B cell (primary cell): ENCODE measurements around the gene GABRD. TPM values are rescaled to one million over a fixed set of nuclear protein-coding genes. Genes with fewer than 3 reads are reported as not detected.

ENCODE experiments used
- ATAC-seq: fragments of 200-7000 bp; cut with Tn5 transposase; one replicate; pipeline ENCODE4 v1.10.0; 2021; ENCODE audit warnings: low read depth, mild to moderate bottlenecking, moderate number of reproducible peaks, moderate library complexity
- CTCF ChIA-PET: fragments of 350-600 bp; sonication (Branson Sonifier 250); formaldehyde crosslinking; loops from one replicate; lab custom pipeline; 2021; ENCODE audit warnings: antibody characterized with exemption, inconsistent platforms; lab: Charles Lee
- POLR2A ChIA-PET: fragments of 350-600 bp; sonication (Branson Sonifier 250); formaldehyde crosslinking; loops from one replicate; lab custom pipeline; 2021; ENCODE audit warnings: antibody characterized with exemption; lab: Charles Lee
- DNase-seq: peaks from one replicate; pipeline ENCODE4 v3.0.0; 2013
- H2AFZ ChIP-seq: 2 replicates; pipeline ENCODE4 v1.6.1; 2012; ENCODE audit warnings: mild to moderate bottlenecking, low read depth, low read length; ENCODE audit not compliant: insufficient read depth, poor library complexity, severe bottlenecking
- H3K27ac ChIP-seq, 2 donors: 1 replicate in 1 of 2; 2 replicates in 1 of 2; pipeline ENCODE4 v1.5.1; 2012 to 2013; ENCODE audit warnings: low read length in 2 of 2, mild to moderate bottlenecking in 2 of 2, moderate library complexity in 1 of 2
- H3K27me3 ChIP-seq, 4 experiments: fragments of 200-600 bp in 1 of 4; sonication (generic) in 1 of 4; replicated peaks in 1 of 4; 1 replicate in 2 of 4; 2 replicates in 2 of 4; pipeline versions ENCODE4 v1.6.1 to v1.7.0; 2013 to 2016; ENCODE audit warnings: low read length in 3 of 4, mild to moderate bottlenecking in 2 of 4, mixed read lengths in 1 of 4, moderate library complexity in 1 of 4; ENCODE audit not compliant: insufficient read depth in 4 of 4, control insufficient read depth in 3 of 4; ENCODE audit errors: control extremely low read depth in 1 of 4
- H3K36me3 ChIP-seq, 2 experiments: replicated peaks in 1 of 2; 1 replicate in 1 of 2; 2 replicates in 1 of 2; pipeline versions ENCODE4 v1.6.1 to v1.7.1; 2013; ENCODE audit warnings: low read length in 1 of 2; ENCODE audit not compliant: insufficient read depth in 2 of 2, control insufficient read depth in 1 of 2; ENCODE audit errors: control extremely low read depth in 1 of 2, extremely low read depth in 1 of 2
- H3K4me1 ChIP-seq, 2 donors: fragments of 200-600 bp in 1 of 2; sonication (generic) in 1 of 2; 1 replicate in 1 of 2; 2 replicates in 1 of 2; pipeline versions ENCODE4 v1.5.1 to v1.6.1; 2013 to 2017; ENCODE audit warnings: low read length in 2 of 2; ENCODE audit not compliant: control insufficient read depth in 2 of 2, insufficient read depth in 2 of 2
- H3K4me2 ChIP-seq: replicated peaks from 2 replicates; pipeline ENCODE3; 2012; ENCODE audit warnings: mild to moderate bottlenecking, low read depth, low read length; ENCODE audit not compliant: poor library complexity, severe bottlenecking
- H3K4me3 ChIP-seq, 5 experiments: fragments of 200-600 bp in 1 of 5; sonication (generic) in 1 of 5; 1 replicate in 3 of 5; 2 replicates in 2 of 5; pipeline versions ENCODE4 v1.5.1 to v1.7.0; 2011 to 2016; ENCODE audit warnings: low read length in 4 of 5, mild to moderate bottlenecking in 4 of 5, low read depth in 2 of 5, control low read depth in 1 of 5, moderate library complexity in 1 of 5; ENCODE audit not compliant: insufficient read depth in 1 of 5; ENCODE audit errors: control extremely low read depth in 1 of 5, extremely low read depth in 1 of 5
- H3K79me2 ChIP-seq: fragments of 200-600 bp; sonication (generic); one replicate; pipeline ENCODE4 v1.6.0; 2016; ENCODE audit warnings: low read length; ENCODE audit not compliant: control insufficient read depth, insufficient read depth
- H3K9ac ChIP-seq: fragments of 200-600 bp; sonication (generic); 2 replicates; pipeline ENCODE4 v1.6.1; 2017; ENCODE audit warnings: mild to moderate bottlenecking, low read length, moderate library complexity
- H3K9me3 ChIP-seq, 3 donors: one replicate each; pipeline versions ENCODE4 v1.6.1 to v1.7.1; 2013; ENCODE audit warnings: low read length in 2 of 3; ENCODE audit not compliant: control insufficient read depth in 2 of 3, insufficient read depth in 1 of 3; ENCODE audit errors: control extremely low read depth in 1 of 3
- H4K20me1 ChIP-seq: 2 replicates; pipeline ENCODE4 v1.6.0; 2012; ENCODE audit warnings: mild to moderate bottlenecking, low read length; ENCODE audit not compliant: insufficient read depth, control insufficient read depth, poor library complexity, severe bottlenecking
- H3K27ac Mint-ChIP-seq: one replicate; pipeline ENCODE4 v1.8.0; 2021; ENCODE audit warnings: mixed read lengths
- H3K27me3 Mint-ChIP-seq: one replicate; pipeline ENCODE4 v1.8.0; 2021; ENCODE audit warnings: mixed read lengths
- H3K4me1 Mint-ChIP-seq: one replicate; pipeline ENCODE4 v1.8.0; 2021; ENCODE audit warnings: mixed read lengths
- H3K4me3 Mint-ChIP-seq: one replicate; pipeline ENCODE4 v1.8.0; 2021; ENCODE audit warnings: mixed read lengths
- H3K9me3 Mint-ChIP-seq: one replicate; pipeline ENCODE4 v1.8.0; 2022; ENCODE audit warnings: mixed read lengths; ENCODE audit not compliant: insufficient read depth
- EZH2 ChIP-seq: IDR thresholded peaks from 2 replicates; pipeline ENCODE4 v1.6.1; 2012; ENCODE audit warnings: borderline replicate concordance, low read depth, mild to moderate bottlenecking, moderate library complexity, low read length; ENCODE audit not compliant: insufficient read depth, poor library complexity, severe bottlenecking
- WGBS: methylation state at CpG from one replicate; pipeline ENCODE4 v1.1.5; 2013; ENCODE audit warnings: missing lambda C conversion rate; ENCODE audit not compliant: insufficient coverage; 5-methylcytosine and 5-hydroxymethylcytosine counted together
- intact Hi-C: fragments of 100-400 bp; cut with micrococcal nuclease; formaldehyde crosslinking; loops from one replicate; pipeline ENCODE4 v1.10.0; 2022
- polyA plus RNA-seq: library from polyadenylated mRNA; depleted of rRNA; stranded (reverse); fragments of >200 nt; gene quantifications from 2 replicates; pipeline ENCODE4 v1.2.3, GENCODE V29; 2012
- total RNA-seq, 2 donors: library from RNA; stranded (reverse); fragments of 120-200 nt in 1 of 2; gene quantifications; 1 replicate in 1 of 2; 2 replicates in 1 of 2; pipeline versions ENCODE4 v1.2.3 to v1.2.4, GENCODE V29; 2013 to 2022
- TF ChIP-seq, protein P1 (sequence below): fragments of 200-600 bp; IDR thresholded peaks from one replicate; pipeline ENCODE4 v1.8.0; 2022; ENCODE audit warnings: antibody characterized with exemption, mild to moderate bottlenecking

GABRD gene
- total and polyA plus RNA-seq, 2 donors (not counting 1 experiment from before 2014, with no cell fraction given) = not detected

DNA sequence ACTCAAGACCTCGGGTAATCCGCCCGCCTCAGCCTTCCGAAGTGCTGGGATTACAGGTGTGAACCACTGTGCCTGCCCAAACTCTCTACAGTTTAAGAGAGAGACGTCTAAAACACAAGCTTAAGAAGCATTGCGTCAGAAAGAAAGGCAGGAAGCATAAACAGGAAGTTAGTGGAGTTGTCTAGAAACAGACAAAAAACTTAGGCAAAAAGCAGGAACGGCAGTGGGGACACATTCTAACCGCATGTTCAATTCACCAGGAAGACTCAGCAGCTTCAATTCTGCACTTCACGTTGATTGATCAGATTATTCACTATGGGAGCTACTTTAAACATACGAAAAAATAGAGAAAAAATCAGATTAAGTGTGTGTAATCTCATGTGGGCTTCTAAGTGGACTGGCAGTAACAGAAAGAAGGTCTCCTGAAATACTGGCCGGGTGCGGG lies 22.9 kb upstream of the GABRD start:
- no peak for TF ChIP-seq EZH2
- TF ChIP-seq, protein P1, sequence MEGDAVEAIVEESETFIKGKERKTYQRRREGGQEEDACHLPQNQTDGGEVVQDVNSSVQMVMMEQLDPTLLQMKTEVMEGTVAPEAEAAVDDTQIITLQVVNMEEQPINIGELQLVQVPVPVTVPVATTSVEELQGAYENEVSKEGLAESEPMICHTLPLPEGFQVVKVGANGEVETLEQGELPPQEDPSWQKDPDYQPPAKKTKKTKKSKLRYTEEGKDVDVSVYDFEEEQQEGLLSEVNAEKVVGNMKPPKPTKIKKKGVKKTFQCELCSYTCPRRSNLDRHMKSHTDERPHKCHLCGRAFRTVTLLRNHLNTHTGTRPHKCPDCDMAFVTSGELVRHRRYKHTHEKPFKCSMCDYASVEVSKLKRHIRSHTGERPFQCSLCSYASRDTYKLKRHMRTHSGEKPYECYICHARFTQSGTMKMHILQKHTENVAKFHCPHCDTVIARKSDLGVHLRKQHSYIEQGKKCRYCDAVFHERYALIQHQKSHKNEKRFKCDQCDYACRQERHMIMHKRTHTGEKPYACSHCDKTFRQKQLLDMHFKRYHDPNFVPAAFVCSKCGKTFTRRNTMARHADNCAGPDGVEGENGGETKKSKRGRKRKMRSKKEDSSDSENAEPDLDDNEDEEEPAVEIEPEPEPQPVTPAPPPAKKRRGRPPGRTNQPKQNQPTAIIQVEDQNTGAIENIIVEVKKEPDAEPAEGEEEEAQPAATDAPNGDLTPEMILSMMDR = no peak
- H3K4me1 ChIP-seq = no peaks in the 10 kb centered on the region
- CTCF ChIA-PET = no interaction called here
- Mint-ChIP-seq H3K4me1 (no peaks in the 10 kb centered on the region), H3K4me3 (no peak overlapping the region), H3K27ac (no peak overlapping the region), H3K9me3 (no peaks in the 10 kb centered on the region), H3K27me3 (peaks cover 32% of the 10 kb centered on the region)
- peaks cover 0 to 14% (median 2%) of the 10 kb centered on the region in 4 experiments for H3K27me3 ChIP-seq
- intact Hi-C loops = no loop called here
- H3K36me3 ChIP-seq = no peaks in the 10 kb centered on the region
- no peak overlapping the region for H2AFZ ChIP-seq
- ATAC-seq (no peak), DNase-seq (no peak)
- POLR2A ChIA-PET = no interaction called here
- no peaks in the 10 kb centered on the region for H4K20me1 ChIP-seq
- WGBS = 73% methylated on average over 8 of the region's 12 CpGs
- no peak overlapping the region for H3K27ac ChIP-seq
- H3K4me3 ChIP-seq = no peak overlapping the region
- H3K4me2 ChIP-seq = no peak overlapping the region
- no peak overlapping the region for H3K9ac ChIP-seq
- H3K9me3 ChIP-seq = no peaks in the 10 kb centered on the region
- H3K79me2 ChIP-seq = no peaks in the 10 kb centered on the region

DNA sequence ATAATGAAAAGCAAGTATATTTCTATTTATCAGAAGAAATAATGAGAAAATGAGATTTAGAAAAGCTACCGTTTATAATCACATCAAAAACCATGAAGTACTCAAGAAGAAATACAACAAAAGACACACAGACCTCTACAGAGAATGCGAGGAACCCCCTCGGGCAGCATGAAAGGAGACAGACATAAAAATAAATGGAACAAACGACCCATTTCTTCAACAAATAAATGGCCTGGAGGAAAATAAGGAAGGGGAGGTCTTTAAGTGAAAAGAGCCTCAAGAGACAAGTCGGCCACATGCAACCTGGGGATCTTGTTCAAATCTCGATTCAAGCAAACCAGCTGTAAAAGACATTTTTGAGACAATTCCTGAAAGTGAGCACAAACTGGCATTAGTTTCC lies 21.6 kb upstream of the GABRD start:
- no peaks in the 10 kb centered on the region for H3K9me3 ChIP-seq
- H3K79me2 ChIP-seq = no peaks in the 10 kb centered on the region
- ChIA-PET POLR2A (no interaction called here), CTCF (no interaction called here)
- no peak overlapping the region for H3K4me3 Mint-ChIP-seq
- DNase-seq (no peak), ATAC-seq (no peak)
- peaks cover 0 to 19% (median 2%) of the 10 kb centered on the region in 4 experiments for H3K27me3 ChIP-seq
- H2AFZ ChIP-seq = no peak overlapping the region
- H3K9me3 Mint-ChIP-seq = no peaks in the 10 kb centered on the region
- no peaks in the 10 kb centered on the region for H3K4me1 Mint-ChIP-seq
- H3K27ac Mint-ChIP-seq = no peak overlapping the region
- WGBS = 80% methylated on average over 1 of the region's 6 CpGs
- H3K4me2 ChIP-seq = no peak overlapping the region
- H3K36me3 ChIP-seq = no peaks in the 10 kb centered on the region
- no peak overlapping the region for H3K4me3 ChIP-seq
- intact Hi-C loops = no loop called here
- no peak overlapping the region for H3K27ac ChIP-seq
- peaks cover 39% of the 10 kb centered on the region for H3K27me3 Mint-ChIP-seq
- TF ChIP-seq, protein P1 = no peak
- TF ChIP-seq EZH2 = no peak
- no peak overlapping the region for H3K9ac ChIP-seq
- no peaks in the 10 kb centered on the region for H4K20me1 ChIP-seq
- H3K4me1 ChIP-seq = no peaks in the 10 kb centered on the region
